RPMI7951 (cell line): ENCODE measurements around the gene FIBP. TPM values are rescaled to one million over a fixed set of nuclear protein-coding genes. Genes with fewer than 3 reads are reported as not detected.

Source experiments
- DNase-seq: peaks from one replicate; pipeline ENCODE4 v3.0.0-alpha.2; 2012; ENCODE audit warnings: low read depth
- total RNA-seq: library from RNA; depleted of rRNA; stranded (reverse); fragments of >200 nt; shearing (Covaris generic); gene quantifications from 2 replicates; pipeline ENCODE4 v1.2.3, GENCODE V29; 2014

FIBP gene
- total RNA-seq, 1 experiment from 2014 or later: 141 TPM

GRCh38 chr11:65891219-65892136, 3.2 kb upstream of the FIBP start:
- DNase-seq: peak; percentile 65

GRCh38 chr11:65890324-65891218, 2.3 kb upstream of the FIBP start, which contains the start of gene CCDC85B:
CCDC85B (plus strand) TSS chr11:65890673; CDS start chr11:65890784, 111 bp downstream.
- peak; percentile 96 for DNase-seq

GRCh38 chr11:65887723-65888162, 528 bp downstream of the FIBP start:
- no peak for DNase-seq

DNA sequence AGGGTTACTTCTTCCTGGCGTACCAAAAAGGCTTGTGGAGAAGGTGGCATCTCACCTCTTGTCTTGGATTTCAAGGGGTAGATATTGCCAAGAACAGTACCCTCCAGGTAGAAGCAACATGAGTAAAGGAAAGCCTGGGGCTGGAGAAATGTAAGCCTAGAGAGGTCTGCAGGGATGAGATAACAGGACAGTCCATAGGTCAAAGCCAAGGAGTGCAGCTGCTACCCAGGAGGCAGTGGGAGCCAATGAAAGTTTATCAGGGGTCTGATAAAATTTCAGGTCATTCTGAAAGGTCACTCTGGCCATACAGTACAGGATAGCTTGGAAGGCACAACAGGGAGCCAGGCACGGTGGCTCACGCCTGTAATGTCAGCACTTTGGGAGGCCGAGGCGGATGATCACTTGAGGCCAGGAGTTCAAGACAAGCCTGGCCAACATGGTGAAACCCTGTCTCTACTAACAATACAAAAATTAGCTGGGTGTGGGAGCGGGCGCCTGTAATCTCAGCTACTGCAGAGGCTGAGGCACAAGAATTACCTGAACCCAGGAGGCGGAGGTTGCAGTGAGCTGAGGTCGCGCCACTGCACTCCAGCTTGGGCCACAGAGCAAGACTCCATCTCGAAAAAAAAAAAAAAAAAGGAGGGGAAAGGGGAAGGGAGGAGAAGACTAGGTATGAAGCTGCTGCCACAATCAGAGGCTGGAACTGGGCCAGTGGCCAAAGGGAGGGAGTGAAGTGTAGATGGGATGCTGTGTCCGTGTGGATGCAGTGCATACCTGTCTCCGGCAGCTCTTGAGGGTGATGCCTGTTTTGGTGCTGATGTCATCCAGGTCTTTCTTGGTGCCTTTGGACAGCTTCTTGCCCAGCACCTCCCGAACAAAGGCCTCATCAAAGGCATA, 1.2 kb downstream of the FIBP start:
- DNase-seq: no peak

- DNase-seq: no peak
These were observed 2.3 kb downstream of the FIBP start for GRCh38 chr11:65885808-65886536.

DNA sequence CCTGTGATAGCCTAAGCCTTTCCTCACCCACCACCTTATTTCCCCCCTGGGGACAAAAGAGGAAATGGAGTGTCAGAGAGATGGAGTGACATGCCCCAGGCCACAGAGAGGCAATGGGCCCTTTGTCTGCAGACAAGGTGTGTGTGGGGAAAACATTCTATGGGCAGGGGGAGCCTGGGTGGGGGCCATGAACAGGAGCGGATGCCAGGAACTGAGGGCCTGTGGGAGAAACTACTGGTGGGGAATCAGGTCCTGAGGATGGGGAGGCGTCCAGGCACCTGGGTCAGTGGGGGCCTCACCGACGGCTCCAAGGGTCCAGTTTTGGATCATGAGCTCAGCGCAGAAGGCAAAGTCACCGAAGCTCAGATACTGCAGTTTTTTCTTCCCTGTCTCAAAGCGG, 3.0 kb downstream of the FIBP start:
- DNase-seq: no peak

DNA sequence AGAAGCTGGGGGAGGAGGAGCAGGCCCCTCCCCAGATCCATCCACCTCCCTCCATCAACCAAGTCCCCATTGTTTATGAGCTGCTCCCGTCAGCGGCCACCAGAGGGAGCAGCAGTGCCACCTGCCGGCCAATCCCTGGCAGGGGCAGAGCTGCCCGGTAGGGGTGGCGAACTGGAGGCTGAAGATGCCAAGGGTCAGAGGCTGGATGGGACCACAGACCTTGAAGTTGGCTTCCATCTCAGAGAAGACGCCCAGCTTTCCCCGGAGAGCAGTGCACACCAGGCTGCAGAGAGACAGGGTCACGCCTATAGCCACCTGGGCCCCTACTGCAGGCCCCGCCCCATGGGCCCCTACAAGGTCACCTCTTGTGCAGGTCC, 3.6 kb downstream of the FIBP start:
- DNase-seq: peak; percentile 69

GRCh38 chr11:65883786-65884715, 4.2 kb downstream of the FIBP start:
- DNase-seq: no peak

DNA sequence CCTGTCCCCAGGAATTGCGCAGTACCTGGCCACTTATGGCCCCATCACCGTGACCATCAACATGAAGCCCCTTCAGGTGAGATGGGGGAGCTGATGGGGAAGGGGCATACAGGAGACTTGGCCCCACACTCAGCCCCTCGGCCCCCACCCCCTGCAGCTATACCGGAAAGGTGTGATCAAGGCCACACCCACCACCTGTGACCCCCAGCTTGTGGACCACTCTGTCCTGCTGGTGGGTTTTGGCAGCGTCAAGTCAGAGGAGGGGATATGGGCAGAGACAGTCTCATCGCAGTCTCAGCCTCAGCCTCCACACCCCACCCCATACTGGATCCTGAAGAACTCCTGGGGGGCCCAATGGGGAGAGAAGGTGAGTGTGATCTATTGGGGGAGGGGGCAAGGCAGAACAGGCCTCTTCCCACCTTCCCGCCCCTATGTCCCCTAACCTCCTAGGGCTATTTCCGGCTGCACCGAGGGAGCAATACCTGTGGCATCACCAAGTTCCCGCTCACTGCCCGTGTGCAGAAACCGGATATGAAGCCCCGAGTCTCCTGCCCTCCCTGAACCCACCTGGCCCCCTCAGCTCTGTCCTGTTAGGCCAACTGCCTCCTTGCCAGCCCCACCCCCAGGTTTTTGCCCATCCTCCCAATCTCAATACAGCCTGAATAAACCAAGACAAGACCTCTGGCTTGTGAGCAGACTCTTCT, 5.1 kb downstream of the FIBP start:
- DNase-seq: no peak

DNA sequence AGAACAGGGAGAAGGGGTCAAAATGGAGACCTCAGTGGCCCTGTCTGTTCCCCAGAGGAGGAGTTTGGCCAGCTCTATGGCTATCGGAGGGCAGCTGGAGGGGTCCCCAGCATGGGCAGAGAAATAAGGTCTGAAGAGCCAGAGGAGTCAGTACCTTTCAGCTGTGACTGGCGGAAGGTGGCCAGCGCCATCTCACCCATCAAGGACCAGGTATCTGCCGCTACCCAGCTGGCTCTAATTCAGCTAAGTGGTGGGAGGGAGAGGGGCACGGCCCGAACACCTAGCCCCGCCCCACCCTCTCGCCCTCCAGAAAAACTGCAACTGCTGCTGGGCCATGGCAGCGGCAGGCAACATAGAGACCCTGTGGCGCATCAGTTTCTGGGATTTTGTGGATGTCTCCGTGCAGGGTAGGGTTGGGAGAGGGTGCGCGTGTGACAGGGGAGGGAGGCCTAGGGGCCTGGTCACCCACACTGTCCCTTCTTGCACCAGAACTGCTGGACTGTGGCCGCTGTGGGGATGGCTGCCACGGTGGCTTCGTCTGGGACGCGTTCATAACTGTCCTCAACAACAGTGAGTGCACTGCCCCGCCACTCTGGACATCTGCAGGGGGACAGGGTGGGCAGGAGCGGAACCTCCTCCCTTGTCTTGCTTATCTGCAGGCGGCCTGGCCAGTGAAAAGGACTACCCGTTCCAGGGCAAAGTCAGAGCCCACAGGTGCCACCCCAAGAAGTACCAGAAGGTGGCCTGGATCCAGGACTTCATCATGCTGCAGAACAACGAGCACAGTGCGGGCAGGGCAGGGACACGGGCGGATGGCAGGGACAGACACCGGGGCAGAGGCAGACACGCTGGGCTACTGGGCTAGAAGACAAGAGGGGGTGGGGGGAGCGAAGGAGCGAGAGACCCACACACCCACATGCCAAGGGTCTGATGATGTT, 5.9 kb downstream of the FIBP start:
- DNase-seq: no peak

- peak; percentile 89 for DNase-seq
These were observed 7.3 kb downstream of the FIBP start for GRCh38 chr11:65880844-65881421.

GRCh38 chr11:65880027-65880426, 8.2 kb downstream of the FIBP start:
- DNase-seq: no peak

- no peak for DNase-seq
These were observed 8.7 kb downstream of the FIBP start, which contains the start of gene CTSW for GRCh38 chr11:65879617-65880016. CTSW (plus strand) TSS chr11:65879837; CDS start chr11:65879855, 18 bp downstream.

DNA sequence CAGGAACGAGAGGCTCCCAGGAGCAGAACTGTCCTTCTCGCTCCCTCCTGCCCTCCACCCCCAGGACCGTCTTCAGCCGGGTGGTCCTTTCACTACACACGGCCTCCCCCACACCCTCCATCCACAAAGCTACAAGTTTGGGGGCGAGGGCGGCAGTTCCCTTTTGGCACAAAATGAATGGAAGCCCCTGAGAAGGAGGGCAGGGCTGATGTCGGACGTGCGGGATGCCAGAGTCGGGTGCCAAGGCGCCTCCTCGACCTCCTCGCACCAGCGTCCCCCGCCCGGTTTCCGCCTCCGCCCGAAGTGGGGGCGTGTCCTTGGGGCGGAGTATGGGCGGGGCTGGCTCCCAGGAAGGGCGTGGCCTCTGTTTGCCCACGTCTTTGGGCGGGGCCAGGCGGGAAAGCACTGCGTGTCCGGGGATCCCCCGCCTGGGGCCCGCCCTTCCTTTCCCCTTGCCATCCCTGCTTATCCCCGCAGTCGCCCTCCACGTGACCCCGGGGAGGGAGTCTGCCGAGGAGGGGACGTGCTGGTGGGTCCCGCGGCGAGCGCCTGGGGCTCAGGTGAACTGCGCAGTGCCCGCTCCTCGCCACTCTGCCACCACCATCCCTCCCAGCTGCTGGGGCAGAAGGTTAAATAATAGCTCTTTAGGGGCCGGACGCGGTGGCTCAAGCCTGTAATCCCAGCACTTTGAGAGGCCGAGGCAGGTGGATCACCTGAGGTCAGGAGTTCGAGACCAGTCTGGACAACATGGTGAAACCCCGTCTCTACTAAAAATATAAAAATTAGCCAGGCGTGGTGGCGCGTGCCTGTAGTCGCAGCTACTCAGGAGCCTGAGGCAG, 14.7 kb downstream of the FIBP start:
- DNase-seq: peak; percentile 91

- no peak for DNase-seq
These were observed 15.5 kb downstream of the FIBP start, which contains the start of gene EFEMP2 for GRCh38 chr11:65872586-65873317. EFEMP2 (minus strand) TSS chr11:65872800; CDS start chr11:65872354, 446 bp downstream.
